Epithelial cell of prostate (primary cell): ENCODE results near the gene CSRP2.

Experiments
- DNase-seq: peaks from one replicate; pipeline ENCODE4 v3.0.0-alpha.2; 2011; ENCODE audit warnings: low read depth, low spot score
- H3K27ac ChIP-seq: fragments of 450-650 bp; 2 replicates; pipeline ENCODE4 v1.5.1; 2017; ENCODE audit warnings: mild to moderate bottlenecking

CSRP2 gene

DNA sequence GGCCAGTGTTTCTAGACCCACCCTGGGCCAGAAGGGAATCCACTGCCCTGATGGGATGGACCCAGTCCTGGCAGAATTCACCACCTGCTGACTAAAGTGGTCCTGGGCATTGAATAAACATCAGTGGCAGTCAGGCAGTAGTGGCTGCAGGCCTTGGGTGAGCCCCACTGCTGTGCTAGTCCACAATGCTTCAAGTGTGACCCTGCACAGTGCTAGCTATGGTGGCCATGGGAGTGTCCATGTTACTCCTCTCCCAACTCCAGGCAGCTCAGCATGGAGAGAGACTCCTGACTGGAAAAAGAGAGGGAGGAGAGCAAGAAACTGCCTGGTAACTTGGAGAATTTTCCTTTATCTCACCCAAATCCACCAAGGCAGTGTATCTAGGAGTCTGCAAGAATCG is 17.5 kb upstream of the CSRP2 start:
- H3K27ac ChIP-seq, result no peak overlapping the region
- no peak for DNase-seq

DNA sequence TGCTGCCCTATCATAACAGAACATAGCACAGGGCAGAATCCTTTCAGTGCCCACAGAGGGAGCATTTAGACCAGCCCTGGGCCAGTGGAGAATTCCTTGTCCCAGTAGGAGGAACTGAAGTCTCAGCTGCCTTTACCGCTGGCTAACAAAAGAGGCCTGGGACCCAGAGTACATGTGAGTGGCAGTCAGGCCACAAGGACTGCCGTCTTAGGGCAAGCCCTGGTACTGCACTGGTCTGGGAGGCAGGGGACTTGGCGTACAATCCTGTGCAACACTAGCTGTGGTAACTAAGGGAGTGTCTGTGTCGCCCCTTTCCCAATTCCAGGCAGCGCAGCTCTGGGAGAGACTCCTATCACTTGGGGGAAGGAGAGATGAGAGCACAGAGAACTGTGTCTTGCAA is 17.0 kb upstream of the CSRP2 start:
- H3K27ac ChIP-seq, result no peak overlapping the region
- DNase-seq, result no peak

DNA sequence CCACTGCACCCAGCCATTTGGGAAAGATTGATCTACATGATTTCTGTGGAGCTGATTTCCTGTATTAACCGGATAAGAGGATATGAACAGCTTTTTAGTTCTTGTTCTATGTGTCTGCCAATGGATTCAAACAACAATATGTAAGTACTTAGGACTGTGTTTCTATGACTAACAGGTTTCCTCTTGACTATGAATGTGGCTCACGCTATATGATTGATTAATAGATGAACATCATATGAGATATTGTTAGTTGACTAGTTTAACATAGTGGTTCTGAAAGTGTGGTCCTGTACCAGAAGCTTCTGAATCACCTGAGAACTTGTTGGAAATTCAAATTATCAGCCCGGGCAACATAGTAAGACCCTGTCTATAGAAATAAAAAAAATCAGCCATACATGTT is 12.8 kb upstream of the CSRP2 start:
- no peak for DNase-seq
- no peak overlapping the region for H3K27ac ChIP-seq

DNA sequence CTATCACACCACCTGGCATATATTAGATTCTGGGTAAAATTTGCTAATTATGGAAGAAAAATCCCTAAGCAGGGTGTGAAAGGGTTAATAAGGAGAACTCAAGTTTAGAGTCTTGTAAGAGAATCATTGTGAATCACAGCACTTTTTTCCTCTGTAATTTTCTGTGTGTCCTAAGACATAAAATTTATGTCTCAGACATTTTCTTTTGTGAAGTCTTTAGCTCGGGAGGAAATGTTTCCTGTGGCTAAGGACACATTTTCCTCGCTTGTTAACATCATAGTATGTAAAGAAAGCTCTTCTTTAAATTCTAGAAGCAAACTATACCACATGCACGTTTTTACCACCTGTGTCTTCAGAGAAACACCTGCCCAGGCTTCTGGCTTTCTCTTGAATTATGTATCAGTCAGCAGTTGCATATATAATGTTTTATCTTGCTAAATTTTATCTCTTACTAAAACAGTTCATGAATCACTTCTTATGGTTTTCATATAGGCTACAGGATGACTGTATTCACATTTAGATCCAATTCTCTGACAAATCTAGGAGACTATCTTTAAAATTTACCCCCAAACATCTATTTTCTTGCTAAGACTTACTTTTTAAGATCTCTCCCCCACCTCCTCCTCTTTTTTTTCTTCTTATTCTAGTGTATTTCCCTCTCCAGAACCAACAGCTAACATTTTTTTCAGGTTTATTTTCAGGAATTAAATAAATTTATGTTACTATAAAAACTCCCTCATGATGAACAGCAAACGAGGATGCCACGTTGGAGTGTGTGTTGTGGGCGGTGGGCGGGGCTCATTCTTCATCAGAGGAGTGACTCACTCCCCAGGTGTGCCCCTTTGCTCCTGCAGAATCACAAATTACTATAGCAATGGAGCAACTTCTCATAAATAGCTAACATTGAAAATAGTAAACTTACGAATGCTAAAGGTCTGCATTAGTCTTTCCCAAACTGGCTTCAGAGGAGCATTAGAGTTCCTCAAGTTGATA is 11.6 kb upstream of the CSRP2 start:
- DNase-seq, result no peak
- H3K27ac ChIP-seq, result no peak overlapping the region

DNA sequence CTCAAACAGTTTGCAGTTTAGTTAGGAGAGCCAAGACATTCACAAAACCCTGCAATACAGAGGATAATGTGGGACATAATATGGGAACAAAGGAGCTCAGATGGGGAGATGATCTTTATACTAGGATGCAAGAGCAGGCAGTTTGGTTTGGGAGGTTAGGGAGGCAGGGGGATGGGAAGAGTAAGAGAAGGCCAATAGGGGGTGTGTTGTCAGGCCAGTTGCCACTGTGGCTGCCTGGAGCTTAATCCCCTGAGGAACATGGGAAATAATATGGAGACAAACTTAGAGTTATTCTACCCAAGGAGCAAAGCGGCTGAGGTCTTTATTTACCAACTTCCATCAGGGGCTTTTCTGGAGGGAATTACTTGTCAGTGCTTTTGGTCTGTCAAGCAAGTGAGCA is 10.0 kb upstream of the CSRP2 start:
- no peak for DNase-seq

DNA sequence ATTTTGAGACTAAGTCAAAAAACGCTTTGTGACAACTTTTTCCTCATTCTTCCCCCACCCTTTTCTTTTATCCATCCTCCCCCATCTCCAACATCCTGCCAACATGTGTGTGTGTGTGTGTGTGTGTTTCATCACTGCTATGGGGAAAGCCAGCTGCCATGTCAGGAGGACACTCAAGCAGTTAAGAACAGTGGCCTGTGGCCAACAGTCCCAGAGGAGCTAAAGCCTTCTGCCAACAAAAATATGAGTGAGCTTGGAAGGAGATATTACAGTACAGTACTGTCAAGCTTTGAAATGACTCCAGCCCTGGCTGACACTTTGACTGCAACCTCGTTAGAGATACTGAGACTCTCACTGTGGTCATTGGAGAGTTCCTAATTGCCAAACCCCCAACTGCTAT is 5.0 kb upstream of the CSRP2 start:
- no peak overlapping the region for H3K27ac ChIP-seq
- DNase-seq, result no peak

More for the DNA sequence above, 10.0 kb upstream of the CSRP2 start:
- H3K27ac ChIP-seq, result no peak overlapping the region

DNA sequence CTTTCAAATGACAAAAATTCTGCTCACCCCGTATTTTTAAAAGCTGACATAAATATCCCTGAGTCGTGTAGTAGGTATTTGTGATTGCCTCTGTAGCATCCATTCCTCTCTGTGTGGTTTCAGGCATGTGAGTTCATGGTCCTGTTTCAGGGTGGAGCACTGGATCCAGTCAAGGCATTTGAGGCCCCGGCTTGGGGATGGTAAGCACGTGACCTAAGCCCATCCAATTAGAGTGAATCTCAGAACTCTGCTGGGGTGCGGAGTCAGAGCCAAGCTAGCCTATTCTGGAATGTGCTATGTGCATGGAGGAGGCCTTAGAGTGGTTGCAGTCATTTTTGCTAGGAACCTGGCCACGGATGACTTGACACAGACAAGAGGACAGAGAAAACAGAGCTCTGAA is 4.3 kb upstream of the CSRP2 start:
- peak overlapping the region; percentile 2 for H3K27ac ChIP-seq
- DNase-seq, result no peak

DNA sequence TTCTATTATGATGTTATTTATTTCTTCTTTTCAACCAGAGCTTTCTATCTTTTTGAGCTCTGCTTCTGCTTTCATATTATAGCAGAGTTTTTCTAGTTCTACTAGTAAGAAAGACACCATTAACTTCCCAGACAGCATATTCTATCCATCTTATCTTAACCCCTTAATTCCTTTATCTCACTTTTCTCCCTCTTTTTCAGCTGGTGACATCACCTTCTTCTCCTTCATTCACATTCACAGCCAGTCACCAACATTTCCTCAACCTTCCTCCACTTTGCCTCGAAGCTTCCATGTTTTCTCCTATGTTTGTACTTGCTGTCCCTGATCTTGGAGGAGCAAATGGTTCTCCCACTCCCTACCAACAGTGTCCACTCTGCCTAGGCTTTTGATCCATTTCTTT is 3.5 kb upstream of the CSRP2 start:
- no peak overlapping the region for H3K27ac ChIP-seq
- no peak for DNase-seq

DNA sequence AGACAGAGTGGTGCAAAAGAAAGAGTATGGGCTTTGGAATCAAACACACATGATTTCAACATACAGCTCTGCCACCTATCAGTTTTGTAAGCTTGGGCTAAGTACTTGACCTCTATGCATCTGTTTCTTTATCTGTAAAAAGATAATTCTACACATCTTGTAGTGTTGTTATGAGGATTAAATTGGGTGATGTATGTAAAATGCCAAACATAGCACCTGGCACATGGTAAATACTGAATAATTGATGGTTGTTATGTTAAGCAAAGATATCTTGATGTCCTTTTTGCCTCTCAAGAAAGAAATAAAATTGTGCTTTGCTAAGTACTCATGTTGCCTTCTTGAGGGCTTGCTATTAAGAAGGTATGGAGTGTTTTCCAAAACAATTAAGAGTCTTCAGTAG is 2.3 kb upstream of the CSRP2 start:
- no peak for DNase-seq
- no peak overlapping the region for H3K27ac ChIP-seq

DNA sequence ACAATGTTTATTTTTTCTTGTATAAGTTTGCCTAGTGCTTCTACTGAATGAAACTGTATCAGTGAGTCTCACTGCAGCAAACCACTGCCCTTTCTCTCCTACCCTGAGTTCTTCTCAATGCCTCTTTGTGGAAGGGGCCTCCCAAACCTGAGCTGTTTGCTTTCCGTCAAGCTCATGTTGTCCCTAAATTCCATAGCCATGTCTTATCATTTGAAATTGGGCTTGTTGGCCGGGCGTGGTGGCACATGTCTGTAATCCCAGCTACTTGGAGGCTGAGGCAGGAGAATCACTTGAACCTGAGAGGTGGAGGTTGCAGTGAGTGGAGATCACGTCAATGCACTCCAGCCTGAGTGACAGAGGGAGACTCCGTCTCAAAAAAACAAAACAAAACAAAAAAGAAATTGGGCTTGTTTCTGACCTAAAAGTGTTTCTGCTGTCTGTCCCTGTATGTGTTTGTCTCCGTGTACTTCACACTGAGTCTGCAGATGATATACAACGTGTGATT is 1.8 kb upstream of the CSRP2 start:
- no peak overlapping the region for H3K27ac ChIP-seq
- DNase-seq, result no peak

DNA sequence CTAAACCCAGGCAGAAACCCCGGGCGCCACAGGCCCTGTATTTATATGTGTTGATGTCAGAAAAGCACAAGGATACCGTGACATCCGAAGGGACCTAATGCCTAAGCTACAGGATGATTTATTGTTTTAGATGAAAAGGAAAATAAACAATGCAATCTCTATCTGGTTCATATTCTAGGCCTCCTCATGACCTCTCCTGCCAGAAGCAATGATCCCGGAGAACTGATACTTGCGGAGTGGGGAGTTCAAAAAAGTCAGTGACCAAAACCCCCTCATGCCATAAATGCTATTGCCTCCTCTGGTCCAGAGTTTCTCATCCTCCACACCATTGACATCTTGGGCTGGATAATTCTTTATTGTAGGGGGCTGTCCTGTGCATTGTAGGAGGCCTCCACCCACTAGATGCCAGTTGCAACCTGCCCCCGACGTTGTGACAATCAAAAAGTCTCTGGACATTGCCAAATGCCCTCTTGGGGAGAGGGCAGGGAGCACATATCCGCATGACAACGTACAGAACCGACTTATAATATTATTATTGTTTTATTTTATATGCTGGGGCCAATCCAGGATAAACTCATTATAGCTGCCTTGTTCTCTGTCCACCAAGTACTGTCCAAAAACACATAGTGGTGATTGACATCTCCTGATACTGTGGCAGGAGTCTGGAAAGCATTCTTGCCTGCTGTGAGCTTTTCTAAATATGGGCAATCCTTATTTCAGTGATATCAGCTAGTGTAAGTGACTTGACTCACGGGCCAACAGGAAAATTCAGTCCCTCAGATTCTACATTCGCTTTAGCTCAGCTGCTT is 1.1 kb upstream of the CSRP2 start:
- no peak for DNase-seq
- peak overlapping the region; percentile 34 for H3K27ac ChIP-seq

DNA sequence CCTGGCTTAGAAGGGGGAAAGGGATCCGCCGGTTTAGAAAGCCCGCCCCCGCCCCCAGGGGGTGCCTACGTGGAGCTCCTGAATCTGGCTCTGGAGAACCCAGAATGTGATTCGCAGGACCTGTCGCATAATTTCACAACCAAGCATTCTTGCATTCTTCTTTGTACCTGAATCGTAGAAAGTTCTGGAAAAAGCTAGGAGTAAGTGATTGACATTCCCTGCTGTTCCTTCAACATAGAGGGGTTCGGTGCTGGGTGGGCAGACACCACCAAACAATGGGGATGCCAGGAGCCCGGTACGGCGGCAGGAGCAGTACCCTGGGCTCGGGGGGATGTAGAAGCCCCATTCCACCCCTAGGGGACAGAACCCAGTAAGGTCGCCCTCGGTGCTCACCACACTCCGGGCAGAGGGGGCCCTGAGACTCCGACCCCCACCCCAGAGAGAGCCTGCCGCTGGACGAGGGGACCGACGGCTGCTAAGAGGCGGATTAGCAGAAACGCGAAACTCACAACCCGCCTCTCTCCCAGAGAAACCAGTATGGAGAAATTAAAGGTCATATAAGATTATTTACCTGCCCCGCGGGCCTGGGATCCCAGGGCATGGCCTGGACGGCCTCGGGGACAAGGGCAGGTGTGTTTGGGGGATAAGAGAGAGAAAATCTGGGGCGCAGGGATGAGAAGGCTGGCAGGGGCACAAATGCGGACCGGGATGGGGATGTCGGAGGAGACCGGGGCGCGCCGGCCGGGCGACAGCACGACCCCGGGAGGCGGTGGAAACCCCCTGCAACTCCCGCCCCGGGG is 520 bp downstream of the CSRP2 start:
- peak overlapping the region; percentile 20 for H3K27ac ChIP-seq
- DNase-seq, result no peak

DNA sequence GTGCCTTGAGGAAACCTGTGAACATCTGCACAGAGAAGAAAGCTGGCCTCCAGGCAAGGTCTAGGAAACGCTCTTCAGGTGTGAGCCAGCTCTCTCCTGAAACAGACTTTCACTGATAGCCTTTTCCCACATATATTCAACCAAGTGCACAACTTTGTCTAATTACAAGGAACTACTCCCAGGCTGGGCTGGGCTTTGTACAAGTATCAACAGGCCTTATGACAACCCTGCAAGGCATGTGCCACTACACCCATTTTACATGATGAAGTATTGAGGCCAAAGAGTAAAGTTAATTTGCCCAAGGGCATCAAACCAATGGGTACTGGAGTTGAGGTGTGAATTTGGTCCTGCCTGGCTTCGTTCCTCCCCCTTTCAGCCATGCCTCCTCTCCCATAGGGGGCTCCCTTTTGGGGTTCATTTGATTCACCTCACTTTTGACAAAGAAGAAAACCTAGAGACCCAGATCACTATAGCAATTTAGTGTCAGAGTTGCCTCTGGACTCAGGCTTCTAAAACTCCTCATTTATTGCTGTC is 2.1 kb downstream of the CSRP2 start:
- peak overlapping the region; percentile 46 for H3K27ac ChIP-seq
- no peak for DNase-seq

DNA sequence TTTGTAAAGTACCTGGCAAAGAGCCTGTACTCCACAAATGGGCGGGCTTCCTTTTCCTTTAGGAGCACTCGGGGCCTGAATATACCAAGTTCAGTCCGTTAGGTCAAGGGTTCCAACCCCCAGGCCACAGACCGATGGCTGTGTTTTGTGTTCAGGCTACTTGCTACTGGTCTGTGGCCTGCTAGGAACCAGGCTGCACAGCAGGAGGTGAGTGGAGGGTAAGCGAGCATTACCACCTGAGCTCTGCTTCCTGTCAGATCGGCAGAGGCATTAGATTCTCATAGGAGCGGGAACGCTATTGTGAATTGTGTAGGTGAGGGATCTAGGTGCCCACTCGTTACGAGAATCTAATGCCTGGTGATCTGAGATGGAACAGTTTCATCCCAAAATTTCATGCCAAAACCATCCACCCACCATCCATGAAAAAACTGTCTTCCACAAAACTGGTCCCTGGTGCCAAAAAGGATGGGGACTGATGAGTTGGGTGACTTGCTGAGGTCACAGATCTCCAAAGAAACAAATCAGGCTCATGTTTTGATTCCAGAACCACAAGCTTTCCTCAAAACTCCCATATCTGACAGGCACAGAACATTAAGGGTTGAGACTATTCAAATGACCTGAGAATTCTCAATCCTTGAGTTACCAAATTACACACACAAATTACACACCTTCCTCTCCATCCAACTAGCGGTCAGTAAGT is 4.2 kb downstream of the CSRP2 start:
- no peak overlapping the region for H3K27ac ChIP-seq
- no peak for DNase-seq

DNA sequence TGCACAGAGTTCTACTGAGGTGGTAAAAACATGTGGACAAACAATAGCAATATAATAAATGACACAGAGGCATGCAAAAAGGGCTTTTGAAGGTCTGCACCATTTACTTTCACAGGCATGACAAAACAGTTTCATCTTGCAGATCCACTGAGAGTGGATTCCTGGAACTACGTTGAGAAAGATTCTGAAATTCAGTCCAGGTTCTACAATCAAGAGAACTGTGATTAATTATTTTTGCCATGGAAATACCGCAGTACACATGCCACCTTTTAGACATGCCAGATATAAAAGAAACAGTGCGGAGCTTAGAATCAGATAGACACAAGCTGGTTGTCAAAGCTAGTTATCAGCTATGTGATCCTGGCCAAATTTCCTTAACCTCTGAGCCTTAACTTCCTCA is 4.8 kb downstream of the CSRP2 start:
- no peak for DNase-seq
- H3K27ac ChIP-seq, result no peak overlapping the region

DNA sequence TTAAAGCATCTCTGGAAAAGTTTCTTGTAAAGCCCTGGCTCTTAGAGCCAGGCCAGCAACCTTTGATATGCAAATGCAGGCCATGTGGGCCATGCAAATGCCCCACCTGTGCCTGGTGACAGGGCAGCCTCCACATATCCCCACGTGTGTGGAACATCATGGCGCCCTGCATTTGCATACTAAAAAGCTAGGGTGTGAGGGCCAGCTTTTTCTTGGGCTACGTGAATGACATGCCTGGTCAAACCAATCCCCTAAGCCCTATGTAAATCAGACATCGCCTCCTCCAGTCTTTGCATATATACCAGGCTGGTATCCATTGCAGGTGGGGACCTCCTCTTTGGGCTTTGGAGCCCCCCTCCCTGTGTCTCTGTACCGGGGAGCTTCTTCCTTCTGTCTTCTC is 6.4 kb downstream of the CSRP2 start:
- DNase-seq, result no peak
- H3K27ac ChIP-seq, result no peak overlapping the region

DNA sequence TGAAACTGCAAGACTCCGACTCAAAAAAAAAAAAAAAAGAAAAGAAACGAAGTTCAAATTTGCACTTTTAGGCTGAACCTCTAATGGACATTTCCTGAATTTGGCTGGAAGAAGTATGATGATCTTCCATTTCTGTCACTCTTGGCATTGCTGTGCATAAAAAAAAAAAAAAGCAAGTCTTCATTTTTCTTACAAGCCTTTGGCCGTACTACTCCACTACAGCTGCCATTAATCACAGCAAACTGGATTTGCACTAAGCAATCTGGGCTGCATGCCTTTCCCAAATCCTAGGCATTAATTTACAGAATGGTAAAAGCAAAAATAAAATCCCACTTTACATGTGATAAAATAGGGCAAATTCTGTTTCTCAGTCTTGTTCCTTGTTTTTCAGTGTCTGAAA is 7.1 kb downstream of the CSRP2 start:
- DNase-seq, result no peak
- H3K27ac ChIP-seq, result no peak overlapping the region

DNA sequence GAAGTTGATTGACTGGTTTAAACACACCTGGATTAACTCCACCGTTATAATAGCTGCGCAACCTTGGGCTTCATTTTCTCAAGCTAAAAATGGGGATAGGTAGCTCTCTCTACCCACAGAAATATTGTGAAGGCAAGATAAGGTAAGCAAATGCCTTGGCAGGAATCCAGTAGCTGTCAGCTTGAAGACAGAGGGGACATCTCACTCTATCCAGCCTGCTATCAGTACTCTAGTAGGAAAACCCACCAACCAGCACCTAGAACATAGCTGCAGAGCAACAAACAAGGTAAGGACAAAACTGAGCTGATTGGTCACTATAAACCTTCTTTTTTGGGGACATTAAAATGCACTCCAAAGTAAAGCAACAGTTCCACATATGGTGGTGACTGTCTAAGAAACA is 7.7 kb downstream of the CSRP2 start:
- DNase-seq, result no peak
- no peak overlapping the region for H3K27ac ChIP-seq

DNA sequence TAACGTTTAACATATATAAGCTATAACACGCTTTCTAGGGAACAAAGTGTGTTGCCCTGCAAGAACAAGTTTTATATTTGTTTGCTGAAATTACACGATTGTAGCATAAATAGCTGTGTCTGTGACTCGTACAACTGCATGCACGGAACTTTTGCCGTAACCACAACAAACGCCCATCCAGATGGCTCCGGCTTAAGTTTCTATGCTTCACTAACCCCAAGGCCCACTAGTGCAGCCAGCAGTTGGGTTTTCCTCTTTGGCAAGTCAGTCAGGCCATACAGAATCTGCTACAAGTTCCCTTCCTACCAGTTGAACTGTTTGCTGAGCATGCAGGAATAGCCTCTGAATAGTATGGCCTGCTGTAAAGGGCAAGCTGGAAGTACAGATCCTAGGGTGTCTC is 12.1 kb downstream of the CSRP2 start:
- no peak overlapping the region for H3K27ac ChIP-seq
- no peak for DNase-seq

DNA sequence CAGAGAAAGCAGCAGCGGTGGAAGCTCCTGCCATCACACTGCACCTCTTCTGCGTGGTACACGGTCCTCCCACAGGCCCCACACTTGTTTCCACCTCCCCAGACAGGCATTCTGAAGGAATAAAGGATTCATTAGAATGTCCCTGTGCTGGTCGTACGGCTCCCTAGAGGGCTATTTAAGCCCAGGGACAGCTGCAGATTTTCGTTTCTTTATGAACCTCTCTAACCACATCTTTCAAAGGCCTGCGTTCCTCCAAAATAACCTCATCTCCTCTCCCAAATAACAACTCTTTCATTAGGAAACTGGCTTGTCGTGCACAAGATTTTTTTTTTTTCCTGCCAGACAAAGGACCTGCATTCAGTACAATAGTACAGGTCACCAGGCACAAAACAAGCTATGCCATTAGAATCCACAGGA is 12.7 kb downstream of the CSRP2 start:
- no peak for DNase-seq
- H3K27ac ChIP-seq, result no peak overlapping the region
